NCI-H1694 treated with DMSO at 0.1 percent for 48 hours (cell line): ENCODE data around the gene TFRC.
A peak's percentile ranks its signal among the peaks of the same experiment; 100 is the strongest.
"Not testable (repeated sequence)": the region's sequence is repeated elsewhere in the genome, so short reads cannot be mapped to it uniquely, and the experiment has no call there.

Experiments
- DNase-seq: peaks from one replicate; lab custom pipeline; 2025; lab: John Stamatoyannopoulos, UW

The TFRC gene

DNA sequence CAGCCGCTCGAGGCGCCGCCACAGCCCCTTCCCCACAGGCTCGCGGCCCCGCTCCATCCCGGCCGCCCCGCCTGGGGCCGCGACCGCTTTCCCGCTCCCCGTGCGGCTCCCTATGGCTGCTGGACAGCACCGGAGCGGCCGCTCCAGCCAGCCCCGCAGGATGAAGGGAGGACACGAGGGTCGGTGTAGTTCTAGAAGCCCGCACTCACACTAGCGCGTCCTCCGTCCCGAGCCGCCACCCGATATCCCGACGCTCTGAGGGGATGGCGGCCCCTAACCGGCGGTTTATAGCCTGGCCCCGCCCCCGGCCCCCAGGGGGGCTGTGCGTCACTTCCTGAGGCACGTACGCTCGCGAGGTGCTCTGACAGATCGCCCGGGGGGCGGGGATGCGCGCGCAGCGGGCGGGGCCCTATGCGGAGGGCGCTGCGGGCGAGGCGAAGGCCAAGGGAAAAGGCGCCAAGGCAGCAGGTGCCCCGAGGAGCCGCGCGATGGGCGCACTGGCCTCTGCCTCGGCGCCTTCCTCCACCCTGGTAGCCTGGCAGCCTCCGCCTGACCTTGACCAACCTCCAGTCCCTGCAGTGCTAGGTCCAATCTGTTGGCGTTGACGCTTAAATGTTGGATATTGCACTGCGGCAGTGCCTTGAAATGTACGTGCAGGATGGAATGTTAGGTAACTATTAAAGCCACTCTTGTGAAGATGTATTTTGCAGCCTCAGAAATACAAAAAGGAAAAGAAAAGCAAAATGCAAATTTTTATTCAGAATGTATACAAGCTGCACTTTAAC lies at the start of gene TFRC:
Gene TFRC (minus strand): TSS at position 257 of the 785 bp plus-strand sequence. CDS start 4,991 bp downstream, outside the sequence.
- DNase-seq, result peak; percentile 87

DNA sequence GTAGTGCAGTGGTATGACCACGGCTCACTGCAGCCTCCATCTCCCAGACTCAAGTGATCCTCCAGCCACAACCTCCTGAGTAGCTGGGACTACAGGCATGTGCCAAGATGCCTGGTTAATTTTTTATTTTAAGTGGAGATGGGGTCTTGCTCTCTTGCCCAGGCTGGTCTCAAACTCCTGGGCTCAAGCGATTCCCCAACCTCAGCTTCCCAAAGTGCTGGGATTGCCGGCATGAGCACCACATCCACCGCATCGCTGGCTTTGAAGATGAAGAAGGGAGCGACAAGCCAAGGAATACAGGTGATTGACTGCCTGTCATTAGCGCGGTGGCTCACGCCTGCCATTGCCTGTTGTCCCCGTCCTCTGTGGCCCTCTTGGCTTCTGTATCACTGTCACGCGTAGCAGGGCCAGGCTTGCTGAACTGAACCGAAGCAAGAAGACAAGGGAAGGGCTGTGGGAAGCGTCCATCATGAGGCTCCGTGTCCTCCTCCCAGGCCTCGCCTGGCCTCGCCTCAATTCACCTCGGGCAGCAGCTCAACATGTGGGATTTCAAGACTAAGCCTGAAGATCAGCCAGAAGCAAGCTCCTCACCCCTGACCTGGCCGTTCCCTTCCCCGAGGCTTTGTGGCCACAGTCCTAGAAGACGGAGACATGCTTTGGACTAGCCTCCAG lies 46.4 kb upstream of the TFRC start:
- no peak for DNase-seq

GRCh38 chr3:196127308-196128040 lies 45.6 kb upstream of the TFRC start:
- DNase-seq, result no peak

- no peak for DNase-seq
Measured at GRCh38 chr3:196124608-196125007, 42.7 kb upstream of the TFRC start.

DNA sequence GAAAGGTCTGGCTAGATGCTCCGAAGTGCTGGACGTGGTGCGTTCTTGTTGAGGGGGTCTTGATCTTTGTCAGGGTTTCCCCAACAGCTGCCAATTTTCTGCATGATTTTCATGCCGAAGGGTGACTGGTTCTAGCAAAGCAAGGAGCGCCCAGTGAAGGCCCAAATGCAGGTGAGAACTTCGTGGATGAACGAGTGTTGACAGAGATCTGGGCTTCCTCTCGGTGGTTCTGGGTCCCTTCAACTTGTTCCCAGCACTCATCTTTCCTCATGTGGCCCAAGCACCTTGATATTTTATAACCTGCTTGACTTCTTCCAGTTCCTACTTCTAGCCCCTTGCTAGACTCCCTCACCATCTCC lies 40.8 kb upstream of the TFRC start:
- no peak for DNase-seq

DNA sequence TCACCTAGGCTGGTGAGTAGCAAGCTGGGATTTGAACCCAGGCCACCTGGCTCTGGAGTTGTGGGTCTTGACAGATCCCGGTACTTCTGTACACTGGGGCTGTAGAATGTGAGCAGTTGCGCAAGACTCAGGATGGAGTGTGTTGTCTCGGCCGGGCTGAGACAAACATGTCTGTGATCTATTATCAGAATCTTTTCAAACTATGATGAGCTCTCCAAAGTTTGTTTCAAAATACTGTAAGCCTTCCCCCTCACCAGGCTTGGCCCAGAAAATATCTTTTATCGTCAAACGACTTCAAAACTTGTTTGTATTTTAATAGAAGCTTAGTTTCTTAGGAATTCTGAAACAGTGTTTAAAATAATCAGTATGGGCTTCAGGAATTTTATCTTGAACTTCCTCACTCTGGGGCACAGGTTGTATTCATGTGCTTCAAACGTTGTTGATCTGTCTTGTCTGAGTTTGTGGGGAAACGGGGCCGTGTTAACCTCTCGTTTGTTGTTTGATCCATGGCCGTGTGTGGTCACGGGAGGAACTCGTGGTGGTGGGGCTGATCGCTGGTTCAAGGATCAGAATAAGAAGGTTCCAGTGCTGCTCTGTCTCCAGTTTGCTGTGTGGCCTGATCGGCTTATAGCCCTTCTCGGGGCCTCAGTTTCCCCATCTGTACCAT lies 40.3 kb upstream of the TFRC start:
- DNase-seq, result no peak

DNA sequence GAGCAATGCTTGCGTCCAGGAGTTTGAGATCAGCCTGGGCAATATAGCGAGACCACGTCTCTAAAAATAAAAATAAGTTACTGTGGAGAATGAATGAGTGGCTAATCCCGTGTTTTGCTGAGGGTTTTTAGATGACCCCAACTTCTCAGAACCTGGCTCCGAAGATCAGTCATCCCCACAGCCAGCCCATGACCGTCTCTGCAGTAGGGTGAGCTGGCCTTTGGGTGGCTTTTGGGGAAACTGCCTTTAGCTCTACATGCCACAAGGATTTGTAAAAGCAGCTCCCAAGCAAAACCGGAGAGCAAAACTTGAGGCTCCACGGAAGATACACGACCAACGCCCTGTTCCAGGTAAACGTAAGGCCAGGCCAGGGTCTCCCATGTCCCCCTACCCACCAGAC lies 39.2 kb upstream of the TFRC start:
- DNase-seq, result no peak

- no peak for DNase-seq
Measured at GRCh38 chr3:196120291-196120951, 38.5 kb upstream of the TFRC start.

DNA sequence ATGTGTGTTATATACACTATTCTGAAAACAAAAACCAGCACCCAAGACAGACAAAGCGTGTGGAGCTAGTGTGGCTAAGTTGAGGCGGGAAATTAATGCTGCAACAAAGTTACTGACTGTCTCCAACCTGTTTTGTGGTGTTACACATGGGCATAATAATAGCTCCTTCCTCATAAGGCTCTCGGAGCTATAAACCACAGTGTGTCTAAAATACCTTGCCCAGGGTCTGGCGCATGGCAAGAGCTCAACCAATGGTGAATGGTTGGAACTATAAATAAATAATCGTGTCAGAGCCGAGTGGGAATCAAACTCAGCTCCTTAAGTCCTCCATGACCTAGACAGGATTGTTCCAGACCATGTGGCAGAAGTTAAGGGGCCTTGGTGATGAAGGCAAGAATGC lies 35.9 kb upstream of the TFRC start:
- DNase-seq, result no peak

DNA sequence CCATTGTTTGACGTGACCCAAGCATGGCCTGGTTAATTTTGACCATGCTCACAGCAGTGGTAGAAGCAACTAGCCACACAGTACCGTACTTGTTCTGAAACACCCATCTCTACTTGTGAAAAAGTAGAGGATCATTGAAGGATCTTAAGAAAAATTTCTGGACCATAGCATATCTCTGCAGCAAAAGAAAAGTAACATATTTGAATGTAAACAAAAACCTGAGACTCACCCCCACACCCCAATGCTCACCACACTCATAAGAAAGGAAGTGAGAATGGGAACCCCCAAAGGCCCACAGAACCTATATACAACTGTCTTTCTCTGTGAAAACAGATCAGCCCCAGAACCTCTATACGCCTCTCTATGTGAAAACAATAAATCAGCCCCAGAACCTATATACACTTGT lies 33.8 kb upstream of the TFRC start:
- no peak for DNase-seq

GRCh38 chr3:196111939-196112386 lies 30.1 kb upstream of the TFRC start:
- DNase-seq, result no peak

DNA sequence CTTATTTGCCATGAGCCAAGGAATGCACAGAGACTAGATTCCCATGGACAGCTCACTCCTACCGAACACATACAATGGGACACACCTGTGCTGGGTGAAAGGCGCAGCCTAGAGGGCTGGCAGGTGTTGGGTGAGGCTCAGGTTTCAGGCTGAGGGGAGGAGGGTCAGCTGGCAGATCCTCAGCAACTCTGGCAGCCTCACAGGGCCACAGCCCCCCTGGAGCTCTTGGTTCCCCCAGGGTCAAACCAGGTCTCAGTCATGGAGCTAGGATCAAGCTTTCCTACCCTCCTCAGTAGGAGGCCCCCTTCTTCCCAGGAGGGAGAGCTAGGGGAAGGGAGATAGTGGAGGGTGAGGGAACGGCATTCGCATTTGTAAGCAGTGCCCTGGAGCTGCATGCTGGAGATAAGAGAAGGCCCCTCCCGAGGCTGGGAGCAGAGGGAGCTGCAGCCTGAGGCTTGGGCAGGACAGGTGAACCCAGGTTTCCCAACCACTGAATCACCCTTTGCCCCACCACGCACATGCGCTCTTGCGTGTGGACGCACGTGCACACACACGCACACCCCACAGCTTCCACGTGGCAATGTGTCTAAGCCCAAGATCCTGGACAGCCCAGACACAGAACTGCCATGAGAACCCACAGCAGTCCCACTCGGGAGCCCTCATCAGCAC lies 26.3 kb upstream of the TFRC start:
- DNase-seq, result no peak

- DNase-seq, result not testable (repeated sequence)
Measured at GRCh38 chr3:196104707-196105106, 22.8 kb upstream of the TFRC start.

DNA sequence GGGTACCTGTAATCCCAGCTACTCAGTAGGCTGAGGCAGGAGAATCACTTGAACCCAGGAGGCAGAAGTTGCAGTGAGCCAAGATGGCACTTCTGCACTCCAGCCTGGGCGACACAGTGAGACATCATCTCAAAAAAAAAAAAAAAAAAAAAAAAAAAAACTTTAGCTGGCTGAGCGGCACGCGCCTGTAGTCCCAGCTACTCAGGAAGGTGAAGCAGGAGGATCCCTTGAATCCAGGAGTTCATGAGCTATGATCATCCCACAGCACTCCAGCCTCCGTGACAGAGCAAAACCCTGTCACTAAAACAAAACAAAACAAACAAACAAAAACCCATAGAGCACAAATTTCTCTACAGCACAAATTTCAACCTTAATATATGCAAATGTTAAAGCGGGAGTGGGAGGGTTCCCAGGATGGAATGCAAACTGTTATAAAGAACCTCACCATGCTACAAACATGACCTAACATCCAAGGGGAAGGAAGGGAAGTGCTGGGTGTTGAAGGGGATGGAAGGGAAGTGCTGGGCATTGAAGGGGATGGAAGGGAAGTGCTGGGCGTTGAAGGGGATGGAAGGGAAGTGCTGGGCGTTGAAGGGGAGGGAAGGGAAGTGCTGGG lies 16.6 kb upstream of the TFRC start:
- DNase-seq, result not testable (repeated sequence)

DNA sequence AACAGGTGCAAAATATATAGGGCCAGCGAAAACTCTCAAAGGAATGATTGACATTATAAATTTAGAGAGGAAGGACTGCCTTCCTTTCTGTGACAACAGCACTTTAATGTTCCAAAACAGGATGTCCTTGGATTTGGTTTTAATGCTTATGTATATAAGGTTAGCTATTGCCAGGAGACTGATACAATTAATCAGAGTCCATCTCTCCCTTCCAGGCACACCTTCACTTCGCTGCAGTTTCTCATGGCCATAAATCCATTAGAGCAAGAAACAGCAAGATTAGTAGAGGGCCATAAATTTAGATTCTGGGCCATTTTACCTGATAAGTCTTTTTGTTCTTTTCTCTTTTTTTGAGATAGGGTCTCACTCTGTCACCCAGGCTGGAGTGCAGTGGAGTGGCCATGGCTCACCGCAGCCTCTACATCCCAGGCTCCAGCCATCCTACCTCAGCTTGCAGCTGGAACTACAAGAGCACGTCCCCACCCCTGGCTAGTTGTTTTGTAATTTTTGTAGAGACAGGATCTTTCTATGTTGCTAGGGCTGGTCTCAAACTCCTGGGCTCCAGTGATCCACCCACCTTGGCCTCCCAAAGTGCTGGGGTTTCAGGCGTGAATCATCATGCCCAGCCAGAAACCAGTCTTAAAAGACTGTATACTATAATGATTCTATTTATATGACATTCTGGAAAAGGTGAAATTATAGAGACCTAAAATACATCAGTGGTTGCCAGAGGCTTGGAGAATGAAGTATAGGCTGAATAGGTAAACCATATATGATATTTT lies 15.7 kb upstream of the TFRC start:
- no peak for DNase-seq

DNA sequence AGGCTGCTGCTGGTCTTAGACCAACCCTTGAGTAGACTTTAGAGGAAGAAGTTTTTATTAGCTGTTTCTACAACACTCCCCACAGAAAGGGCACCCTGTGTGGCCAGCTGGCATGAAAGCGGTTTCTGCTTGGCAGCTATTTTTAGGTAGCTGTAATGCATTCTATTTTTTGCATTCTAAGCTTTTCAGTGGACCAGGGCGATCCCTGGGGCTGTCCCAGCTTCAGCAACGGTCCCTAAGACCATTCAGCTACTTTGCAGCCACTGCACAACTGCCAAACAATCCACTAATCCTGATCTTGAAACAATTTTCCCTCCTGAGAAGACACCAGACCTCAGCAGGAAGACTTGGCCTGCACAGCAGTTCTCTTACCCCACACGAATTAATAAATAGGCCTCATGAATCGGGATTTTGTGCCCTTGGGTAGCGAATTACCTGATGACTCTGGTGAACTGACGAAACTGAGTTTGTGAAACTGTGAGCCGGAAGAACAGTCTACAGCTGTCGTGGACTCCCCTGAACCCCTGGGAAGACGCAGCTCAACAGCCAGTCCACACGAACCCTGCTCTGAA lies 14.6 kb upstream of the TFRC start:
- no peak for DNase-seq

GRCh38 chr3:196093317-196094111 lies 11.6 kb upstream of the TFRC start:
- no peak for DNase-seq

DNA sequence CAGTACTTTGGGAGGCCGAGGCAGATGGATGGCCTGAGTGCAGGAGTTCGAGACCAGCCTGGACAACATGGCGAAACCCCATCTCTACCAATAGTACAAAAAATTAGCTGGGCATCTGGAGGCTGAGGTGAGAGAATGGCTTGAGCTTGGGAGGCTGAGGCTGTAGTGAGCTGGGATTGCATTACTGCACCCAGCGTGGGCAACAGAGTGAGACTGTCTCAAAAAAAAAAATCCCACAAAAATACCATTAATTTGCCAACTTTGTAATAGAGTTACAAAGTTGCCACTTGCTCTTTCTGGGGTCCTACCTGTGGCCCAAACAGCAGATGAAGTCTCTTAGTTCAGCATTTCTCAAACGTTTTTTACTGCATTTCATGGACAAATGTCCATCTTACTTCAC lies 6.0 kb upstream of the TFRC start:
- DNase-seq, result no peak

- DNase-seq, result peak; percentile 22
Measured at GRCh38 chr3:196082619-196082971, 705 bp upstream of the TFRC start.
